ENCODE results near the gene CLSTN2. TPM values are rescaled to one million over a fixed set of nuclear protein-coding genes. Genes with fewer than 3 reads are reported as not detected.

Gene CLSTN2
- total and polyA plus RNA-seq, 2 of the 8 experiments (the other 6 are each of a cell fraction or from before 2014, with no cell fraction given): 0.39 to 0.52 TPM

- Histone ChIP-seq H4K8ac (ENCODE audit: extremely low read depth, insufficient read depth, low read length) (no peak overlapping the region), H3K4me2 (ENCODE audit: insufficient read depth in 1 of 2, low read depth in 2 of 2, low read length in 2 of 2) (no peak overlapping the region)
- TF ChIP-seq SIX5 (IDR thresholded peaks at IDR 0.05; ENCODE audit: low read depth, low read length) (no peak), FOSL1 (IDR thresholded peaks at IDR 0.05; ENCODE audit: insufficient read depth, low read depth, low read length) (no peak), EP300 (IDR thresholded peaks at IDR 0.05; ENCODE audit: borderline replicate concordance in 1 of 2, low read depth in 2 of 2, low read length in 2 of 2) (no peak), HDAC2 (IDR thresholded peaks at IDR 0.05; ENCODE audit: borderline replicate concordance in 1 of 2, low read depth in 2 of 2, low read length in 2 of 2) (no peak), POU5F1 (IDR thresholded peaks at IDR 0.05; ENCODE audit: low read depth, low read length) (no peak), BRCA1 (IDR thresholded peaks at IDR 0.05; ENCODE audit: low read depth, low read length) (no peak), YY1 (IDR thresholded peaks at IDR 0.05; ENCODE audit: low read depth, low read length) (no peak)
Measured at GRCh38 chr3:140443806-140444205, 508.8 kb downstream of the CLSTN2 start.

More at GRCh38 chr3:140443806-140444205, 508.8 kb downstream of the CLSTN2 start:
- Histone ChIP-seq H3K36me3 (ENCODE audit: control insufficient read depth in 2 of 4, insufficient read depth in 4 of 4, low read length in 3 of 4) (no peaks in the 10 kb centered on the region), H3K23ac (ENCODE audit: insufficient read length) (no peak overlapping the region), H3K79me1 (ENCODE audit: low read depth, low read length) (no peaks in the 10 kb centered on the region), H3K9ac (replicated peaks in 1 of 4; ENCODE audit: extremely low read depth in 1 of 4, low read depth in 3 of 4, low read length in 3 of 4) (no peak overlapping the region), H3K4ac (replicated peaks; ENCODE audit: insufficient read length, low read depth, low read length) (no peak overlapping the region), H2BK12ac (ENCODE audit: low read depth, low read length) (no peak overlapping the region), H4K91ac (replicated peaks; ENCODE audit: insufficient read length, low read length) (no peak overlapping the region), H4K20me1 (replicated peaks in 1 of 2; ENCODE audit: control insufficient read depth in 1 of 2, insufficient read depth in 2 of 2, low read length in 2 of 2) (no peaks in the 10 kb centered on the region), H3K4me1 (replicated peaks in 1 of 4; ENCODE audit: control insufficient read depth in 3 of 4, insufficient read depth in 4 of 4, low read length in 3 of 4) (no peaks in the 10 kb centered on the region), H4K5ac (ENCODE audit: insufficient read length, low read depth, low read length) (no peak overlapping the region), H3K14ac (ENCODE audit: insufficient read length) (no peak overlapping the region), H3K27ac (ENCODE audit: low read depth, low read length) (no peak overlapping the region), H3K56ac (replicated peaks; ENCODE audit: insufficient read length, low read depth, low read length) (no peak overlapping the region), H2AK5ac (ENCODE audit: low read depth, low read length) (no peak overlapping the region), H3K27me3 (replicated peaks in 1 of 4; ENCODE audit: control insufficient read depth in 3 of 4, extremely low read depth in 1 of 4, insufficient read depth in 3 of 4, low read length in 3 of 4) (no peaks in the 10 kb centered on the region), H2BK15ac (ENCODE audit: low read length) (no peak overlapping the region), H2BK5ac (ENCODE audit: low read depth, low read length) (no peak overlapping the region), H3K23me2 (ENCODE audit: low read depth, low read length) (no peaks in the 10 kb centered on the region; the same call in 1 of the 2 replicates), H2BK20ac (ENCODE audit: low read length) (no peak overlapping the region), H3K18ac (ENCODE audit: extremely low read depth, low read length) (no peak overlapping the region), H2AFZ (ENCODE audit: low read length) (no peak overlapping the region), H3K4me3 (ENCODE audit: extremely low read depth in 1 of 4, insufficient read depth in 2 of 4, low read depth in 3 of 4, low read length in 4 of 4) (no peak overlapping the region), H2BK120ac (replicated peaks; ENCODE audit: low read depth, low read length) (no peak overlapping the region), H3K79me2 (ENCODE audit: control insufficient read depth in 1 of 2, insufficient read depth in 2 of 2, low read length in 2 of 2) (no peaks in the 10 kb centered on the region), H3K9me3 (ENCODE audit: insufficient read depth in 2 of 2, low read depth in 1 of 2, low read length in 1 of 2) (no peaks in the 10 kb centered on the region)
- DNase-seq (ENCODE audit: low read depth in 1 of 2, low spot score in 2 of 2) (no peak), FAIRE-seq (no peak)
- ChIA-PET POLR2A (ENCODE audit: partially characterized antibody) (no interaction called here), CTCF (ENCODE audit: partially characterized antibody) (no interaction called here)
- WGBS, 2 experiments (ENCODE audit: extremely low coverage in 1 of 2, insufficient coverage in 1 of 2, insufficient read length in 1 of 2, insufficient replicate concordance in 2 of 2, low coverage in 1 of 2, low lambda C conversion rate in 2 of 2, missing lambda C conversion rate in 1 of 2): 81% methylated on average over 3 of the region's 3 CpGs; no CpG with 5 or more reads in 1 of the 2 experiments

Measured in H1 (cell line).